Parathyroid adenoma (tissue), 2 donors: Measurements from ENCODE around the gene NDUFAF8.

Experiments used
- H2AFZ ChIP-seq: fragments of 300-600 bp; sonication (generic); one replicate; pipeline ENCODE4 v1.7.0; 2017; ENCODE audit warnings: antibody characterized with exemption, mild to moderate bottlenecking
- H3K27ac ChIP-seq: fragments of 300-600 bp; sonication (generic); one replicate; pipeline ENCODE4 v1.7.0; 2017
- H3K27me3 ChIP-seq: fragments of 300-600 bp; sonication (generic); one replicate; pipeline ENCODE4 v1.7.0; 2017; ENCODE audit warnings: low read length; ENCODE audit not compliant: control insufficient read depth, insufficient read depth
- H3K36me3 ChIP-seq: fragments of 300-600 bp; sonication (generic); one replicate; pipeline ENCODE4 v1.7.0; 2017; ENCODE audit warnings: low read length; ENCODE audit not compliant: control insufficient read depth, insufficient read depth
- H3K4me1 ChIP-seq: fragments of 300-600 bp; sonication (generic); one replicate; pipeline ENCODE4 v1.7.0; 2017; ENCODE audit warnings: control low read depth
- H3K4me2 ChIP-seq: fragments of 300-600 bp; sonication (generic); one replicate; pipeline ENCODE4 v1.7.0; 2017; ENCODE audit warnings: low read length
- H3K4me3 ChIP-seq: fragments of 300-600 bp; sonication (generic); one replicate; pipeline ENCODE4 v1.7.0; 2017; ENCODE audit warnings: low read depth, low read length
- H3K79me2 ChIP-seq: fragments of 300-600 bp; sonication (generic); one replicate; pipeline ENCODE4 v1.7.0; 2017; ENCODE audit warnings: control low read depth
- H3K9ac ChIP-seq: fragments of 300-600 bp; sonication (generic); one replicate; pipeline ENCODE4 v1.7.0; 2017; ENCODE audit warnings: mild to moderate bottlenecking
- H3K9me3 ChIP-seq: fragments of 300-600 bp; sonication (generic); one replicate; pipeline ENCODE4 v1.7.0; 2017; ENCODE audit warnings: low read length; ENCODE audit not compliant: control insufficient read depth
- TF ChIP-seq, protein P1 (sequence below): fragments of 300-600 bp; sonication (generic); IDR thresholded peaks from one replicate; pipeline ENCODE4 v1.7.0; 2017; ENCODE audit warnings: antibody characterized with exemption, mild to moderate bottlenecking
- donor health status: primary hyperparathyroidism.

The NDUFAF8 gene

DNA sequence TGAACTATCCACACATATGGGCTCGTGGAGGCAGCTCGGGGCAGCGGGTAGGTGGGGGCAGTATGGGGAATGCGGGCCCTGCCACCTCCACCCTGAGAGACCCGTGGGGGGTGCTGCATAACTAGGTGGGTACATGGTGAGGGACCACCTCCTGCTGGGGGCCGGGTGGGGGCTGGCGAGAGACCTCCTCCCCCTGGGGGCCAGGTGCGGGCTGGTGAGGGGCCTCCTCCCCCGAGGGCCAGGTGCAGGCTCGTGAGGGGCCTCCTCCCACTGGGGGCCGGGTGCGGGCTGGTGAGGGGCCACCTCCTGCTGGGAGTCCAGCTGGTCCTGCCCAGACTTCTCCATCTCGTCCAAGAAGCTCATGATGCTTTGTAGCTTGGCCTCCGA is 41.7 kb upstream of the NDUFAF8 start:
- no peak overlapping the region for H3K4me2 ChIP-seq
- H3K27ac ChIP-seq: no peak overlapping the region

GRCh38 chr17:81197831-81198490 is 41.2 kb upstream of the NDUFAF8 start:
- H3K4me1 ChIP-seq: no peaks in the 10 kb centered on the region
- no peak overlapping the region for H3K4me3 ChIP-seq
- TF ChIP-seq, protein P1, sequence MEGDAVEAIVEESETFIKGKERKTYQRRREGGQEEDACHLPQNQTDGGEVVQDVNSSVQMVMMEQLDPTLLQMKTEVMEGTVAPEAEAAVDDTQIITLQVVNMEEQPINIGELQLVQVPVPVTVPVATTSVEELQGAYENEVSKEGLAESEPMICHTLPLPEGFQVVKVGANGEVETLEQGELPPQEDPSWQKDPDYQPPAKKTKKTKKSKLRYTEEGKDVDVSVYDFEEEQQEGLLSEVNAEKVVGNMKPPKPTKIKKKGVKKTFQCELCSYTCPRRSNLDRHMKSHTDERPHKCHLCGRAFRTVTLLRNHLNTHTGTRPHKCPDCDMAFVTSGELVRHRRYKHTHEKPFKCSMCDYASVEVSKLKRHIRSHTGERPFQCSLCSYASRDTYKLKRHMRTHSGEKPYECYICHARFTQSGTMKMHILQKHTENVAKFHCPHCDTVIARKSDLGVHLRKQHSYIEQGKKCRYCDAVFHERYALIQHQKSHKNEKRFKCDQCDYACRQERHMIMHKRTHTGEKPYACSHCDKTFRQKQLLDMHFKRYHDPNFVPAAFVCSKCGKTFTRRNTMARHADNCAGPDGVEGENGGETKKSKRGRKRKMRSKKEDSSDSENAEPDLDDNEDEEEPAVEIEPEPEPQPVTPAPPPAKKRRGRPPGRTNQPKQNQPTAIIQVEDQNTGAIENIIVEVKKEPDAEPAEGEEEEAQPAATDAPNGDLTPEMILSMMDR: no peak
- no peaks in the 10 kb centered on the region for H3K27me3 ChIP-seq
- no peak overlapping the region for H3K4me2 ChIP-seq
- H3K36me3 ChIP-seq: no peaks in the 10 kb centered on the region
- H3K9ac ChIP-seq: no peak overlapping the region
- no peak overlapping the region for H3K27ac ChIP-seq
- no peak overlapping the region for H2AFZ ChIP-seq
- no peaks in the 10 kb centered on the region for H3K9me3 ChIP-seq
- H3K79me2 ChIP-seq: no peaks in the 10 kb centered on the region

More for the DNA sequence above, 41.7 kb upstream of the NDUFAF8 start:
- no peaks in the 10 kb centered on the region for H3K36me3 ChIP-seq
- no peak overlapping the region for H3K9ac ChIP-seq
- H3K9me3 ChIP-seq: no peaks in the 10 kb centered on the region
- H3K4me1 ChIP-seq: no peaks in the 10 kb centered on the region
- TF ChIP-seq, protein P1: no peak
- H3K79me2 ChIP-seq: no peaks in the 10 kb centered on the region
- H3K4me3 ChIP-seq: no peak overlapping the region
- H3K27me3 ChIP-seq: no peaks in the 10 kb centered on the region
- no peak overlapping the region for H2AFZ ChIP-seq

DNA sequence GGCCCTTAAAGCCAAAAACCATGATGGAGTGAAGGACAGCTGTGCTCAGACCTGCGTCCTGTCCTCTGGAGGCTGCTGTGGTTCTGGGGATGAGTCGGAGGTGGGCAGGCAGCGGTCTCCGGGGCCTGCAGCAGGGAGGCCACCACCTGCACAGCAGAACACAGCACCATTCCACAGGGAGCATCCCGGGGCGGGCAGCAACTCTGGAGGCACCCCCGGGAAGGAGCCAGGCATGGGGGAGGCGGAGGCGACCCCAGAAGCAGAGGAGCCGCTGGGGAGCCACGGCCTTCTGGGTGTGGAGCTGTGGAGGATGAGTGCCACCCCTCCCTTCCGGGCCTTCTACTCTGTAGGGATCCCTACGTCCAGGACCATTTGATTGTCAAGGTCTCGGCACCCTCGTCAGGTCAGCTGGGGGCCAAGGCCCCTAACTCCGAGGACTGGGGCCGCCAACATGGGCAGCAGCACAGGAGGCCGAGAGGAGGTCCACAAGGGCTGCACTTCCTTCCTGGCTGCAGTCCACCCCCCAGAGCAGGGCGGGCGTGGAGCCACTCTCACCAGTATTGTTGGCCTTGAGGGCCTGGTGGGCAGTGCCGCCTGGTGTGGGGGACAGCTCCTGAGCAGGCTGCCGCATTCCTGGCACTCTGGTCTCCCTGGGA is 40.2 kb upstream of the NDUFAF8 start:
- no peak overlapping the region for H2AFZ ChIP-seq
- H3K4me1 ChIP-seq: no peaks in the 10 kb centered on the region
- no peak overlapping the region for H3K4me2 ChIP-seq
- H3K4me3 ChIP-seq: no peak overlapping the region
- no peak overlapping the region for H3K27ac ChIP-seq
- H3K79me2 ChIP-seq: no peaks in the 10 kb centered on the region
- no peaks in the 10 kb centered on the region for H3K27me3 ChIP-seq
- TF ChIP-seq, protein P1: no peak
- no peaks in the 10 kb centered on the region for H3K9me3 ChIP-seq
- H3K36me3 ChIP-seq: no peaks in the 10 kb centered on the region
- H3K9ac ChIP-seq: no peak overlapping the region

GRCh38 chr17:81199482-81199830 is 39.7 kb upstream of the NDUFAF8 start:
- Histone ChIP-seq H2AFZ (no peak overlapping the region), H3K36me3 (no peaks in the 10 kb centered on the region), H3K4me2 (no peak overlapping the region), H3K4me1 (no peaks in the 10 kb centered on the region), H3K9ac (no peak overlapping the region), H3K27ac (no peak overlapping the region), H3K27me3 (no peaks in the 10 kb centered on the region), H3K4me3 (no peak overlapping the region), H3K79me2 (no peaks in the 10 kb centered on the region), H3K9me3 (no peaks in the 10 kb centered on the region)
- TF ChIP-seq, protein P1: no peak

DNA sequence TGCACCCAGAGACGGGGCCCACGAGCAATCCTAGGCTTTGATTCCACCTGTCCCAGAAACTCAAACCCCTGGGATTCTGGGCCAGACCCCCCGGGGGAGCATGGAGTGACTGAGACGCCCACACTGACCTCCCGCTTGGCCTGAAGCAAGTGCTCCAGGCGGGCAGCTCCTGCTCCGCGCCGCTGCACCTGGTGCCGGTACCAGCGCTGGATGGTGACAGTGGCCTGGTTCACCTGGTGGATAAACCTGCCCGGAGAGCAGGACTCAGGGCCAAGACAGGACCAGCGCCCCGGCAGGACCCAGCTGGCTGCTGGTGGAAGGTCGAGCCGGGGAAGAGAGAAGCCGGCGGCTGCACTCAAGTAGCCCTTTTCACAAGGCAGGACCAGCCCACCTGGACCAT is 38.9 kb upstream of the NDUFAF8 start:
- no peak overlapping the region for H3K4me2 ChIP-seq
- no peaks in the 10 kb centered on the region for H3K27me3 ChIP-seq
- H2AFZ ChIP-seq: no peak overlapping the region
- H3K9me3 ChIP-seq: no peaks in the 10 kb centered on the region
- H3K79me2 ChIP-seq: no peaks in the 10 kb centered on the region
- H3K9ac ChIP-seq: no peak overlapping the region
- no peaks in the 10 kb centered on the region for H3K4me1 ChIP-seq
- no peak overlapping the region for H3K4me3 ChIP-seq
- no peaks in the 10 kb centered on the region for H3K36me3 ChIP-seq
- TF ChIP-seq, protein P1: no peak
- no peak overlapping the region for H3K27ac ChIP-seq
